Neural cell (in vitro differentiated cells): ENCODE results near the gene ITGA3. TPM values are rescaled to one million over a fixed set of nuclear protein-coding genes. Genes with fewer than 3 reads are reported as not detected.

Experiments used
- H2AFZ ChIP-seq: fragments of 200-600, 300-800 bp; sonication (generic), shearing (Covaris generic); 2 replicates; pipeline ENCODE4 v1.6.0; 2014; ENCODE audit warnings: low read depth, mild to moderate bottlenecking, antibody characterized with exemption, low read length, moderate library complexity
- H3F3A ChIP-seq: fragments of 200-600 bp; shearing (Covaris generic); 2 replicates; pipeline ENCODE4 v1.6.1; 2016; ENCODE audit warnings: mild to moderate bottlenecking, moderate library complexity, mixed read lengths, antibody characterized with exemption, low read length; ENCODE audit not compliant: insufficient read depth, poor library complexity, severe bottlenecking
- H3K27ac ChIP-seq: fragments of 200-600, 300-800 bp; sonication (generic), shearing (Covaris generic); 2 replicates; pipeline ENCODE4 v1.5.1; 2014; ENCODE audit warnings: mild to moderate bottlenecking, low read length, moderate library complexity
- H3K27me3 ChIP-seq: fragments of 300-800, 200-600 bp; sonication (generic), shearing (Covaris generic); 2 replicates; pipeline ENCODE4 v1.6.0; 2014; ENCODE audit warnings: mild to moderate bottlenecking, low read depth, low read length, moderate library complexity; ENCODE audit not compliant: insufficient read depth
- H3K36me3 ChIP-seq: fragments of 300-800, 200-600 bp; sonication (generic), shearing (Covaris generic); 2 replicates; pipeline ENCODE4 v1.5.1; 2014; ENCODE audit warnings: mild to moderate bottlenecking, antibody characterized with exemption, low read length, moderate library complexity; ENCODE audit not compliant: insufficient read depth
- H3K4me2 ChIP-seq: fragments of 300-800, 200-600 bp; sonication (generic), shearing (Covaris generic); 2 replicates; pipeline ENCODE4 v1.6.0; 2014; ENCODE audit warnings: mild to moderate bottlenecking, low read length
- H3K4me3 ChIP-seq: fragments of 300-800, 200-600 bp; sonication (generic), shearing (Covaris generic); 2 replicates; pipeline ENCODE4 v1.5.1; 2014; ENCODE audit warnings: mild to moderate bottlenecking, low read length, moderate library complexity
- H3K79me2 ChIP-seq: fragments of 200-600 bp; shearing (Covaris generic); replicated peaks from 2 replicates; pipeline ENCODE4 v1.6.0; 2014; ENCODE audit warnings: mild to moderate bottlenecking, low read length, moderate library complexity; ENCODE audit not compliant: insufficient read depth
- H3K9ac ChIP-seq: fragments of 300-800, 200-600 bp; sonication (generic), shearing (Covaris generic); 2 replicates; pipeline ENCODE4 v1.6.1; 2016; ENCODE audit warnings: mild to moderate bottlenecking, low read length, mixed read lengths
- H3K9me2 ChIP-seq: fragments of 200-600 bp; shearing (Covaris generic); 2 replicates; pipeline ENCODE4 v1.6.1; 2016; ENCODE audit warnings: mild to moderate bottlenecking, low read length, mixed read lengths; ENCODE audit not compliant: insufficient read depth
- H3K9me3 ChIP-seq: fragments of 200-600, 300-800 bp; sonication (generic), shearing (Covaris generic); 2 replicates; pipeline ENCODE4 v1.6.1; 2016; ENCODE audit warnings: mild to moderate bottlenecking, mixed run types, low read length, moderate library complexity, mixed read lengths
- H4K20me1 ChIP-seq: fragments of 200-600 bp; shearing (Covaris generic); 2 replicates; pipeline ENCODE4 v1.6.1; 2016; ENCODE audit warnings: mild to moderate bottlenecking, mixed run types; ENCODE audit not compliant: insufficient read depth
- CTCF ChIP-seq: fragments of 450-650 bp; IDR thresholded peaks from 2 replicates; pipeline ENCODE4 v1.5.1; 2014; ENCODE audit warnings: antibody characterized with exemption, mild to moderate bottlenecking, moderate library complexity; ENCODE audit not compliant: poor library complexity, severe bottlenecking
- EP300 ChIP-seq: fragments of 450-650 bp; conservative IDR thresholded peaks from 2 replicates; pipeline ENCODE4 v1.6.1; 2014; ENCODE audit warnings: antibody characterized with exemption, mild to moderate bottlenecking, moderate library complexity; ENCODE audit not compliant: poor library complexity, severe bottlenecking
- EZH2 ChIP-seq: fragments of 200-600, 300-800 bp; shearing (Covaris generic), sonication (generic); IDR thresholded peaks from 2 replicates; pipeline ENCODE4 v1.6.1; 2014; ENCODE audit warnings: antibody characterized with exemption, low read length, borderline replicate concordance, mild to moderate bottlenecking; ENCODE audit not compliant: insufficient read depth, poor library complexity, severe bottlenecking
- MXI1 ChIP-seq: fragments of 450-650 bp; conservative IDR thresholded peaks from 2 replicates; pipeline ENCODE4 v1.6.1; 2014; ENCODE audit warnings: antibody characterized with exemption, mild to moderate bottlenecking; ENCODE audit not compliant: poor library complexity, severe bottlenecking
- POLR2AphosphoS5 ChIP-seq: IDR thresholded peaks from 2 replicates; pipeline ENCODE4 v1.6.1; 2012
- RAD21 ChIP-seq: fragments of 450-650 bp; conservative IDR thresholded peaks from 2 replicates; pipeline ENCODE4 v1.6.1; 2014; ENCODE audit warnings: antibody characterized with exemption, mild to moderate bottlenecking, moderate library complexity
- SMC3 ChIP-seq: fragments of 450-650 bp; conservative IDR thresholded peaks from 2 replicates; pipeline ENCODE4 v1.6.1; 2014; ENCODE audit warnings: antibody characterized with exemption, mild to moderate bottlenecking, moderate library complexity; ENCODE audit not compliant: poor library complexity
- TAF1 ChIP-seq: IDR thresholded peaks from 2 replicates; pipeline ENCODE4 v1.6.1; 2012; ENCODE audit warnings: low read depth
- polyA plus RNA-seq: library from polyadenylated mRNA; depleted of rRNA; stranded (reverse); fragments of >200 nt; gene quantifications from 2 replicates; pipeline ENCODE4 v1.2.3, GENCODE V29; 2014
- TF ChIP-seq, protein P1 (sequence below): IDR thresholded peaks from 2 replicates; pipeline ENCODE4 v1.6.1; 2012; ENCODE audit warnings: borderline replicate concordance

The ITGA3 gene
- polyA plus RNA-seq, 1 donor from 2014 or later, result 33.0 TPM

DNA sequence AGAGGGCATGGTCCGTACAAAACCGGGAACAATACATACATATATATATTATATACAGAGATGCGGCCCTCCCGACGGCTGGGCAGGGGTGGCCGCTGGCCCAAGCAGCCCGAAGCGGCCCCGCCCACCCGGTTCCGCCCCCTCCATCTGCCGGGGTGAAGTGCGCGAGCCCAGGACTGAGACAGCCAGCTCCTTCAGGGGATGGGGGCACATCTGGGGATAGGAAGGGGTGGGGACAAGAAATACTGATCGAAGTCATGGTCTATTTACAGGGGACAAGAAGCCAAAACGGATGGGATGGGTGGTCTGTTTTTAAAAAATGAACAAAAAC, 77.8 kb downstream of the ITGA3 start:
- H3F3A ChIP-seq, result no peaks in the 10 kb centered on the region
- H3K79me2 ChIP-seq, result peaks cover 3% of the 10 kb centered on the region
- peaks cover 3% of the 10 kb centered on the region for H3K36me3 ChIP-seq
- no peaks in the 10 kb centered on the region for H3K9me2 ChIP-seq
- no peak for TF ChIP-seq EP300
- no peak for TF ChIP-seq TAF1
- TF ChIP-seq EZH2, result no peak
- TF ChIP-seq, protein P1, sequence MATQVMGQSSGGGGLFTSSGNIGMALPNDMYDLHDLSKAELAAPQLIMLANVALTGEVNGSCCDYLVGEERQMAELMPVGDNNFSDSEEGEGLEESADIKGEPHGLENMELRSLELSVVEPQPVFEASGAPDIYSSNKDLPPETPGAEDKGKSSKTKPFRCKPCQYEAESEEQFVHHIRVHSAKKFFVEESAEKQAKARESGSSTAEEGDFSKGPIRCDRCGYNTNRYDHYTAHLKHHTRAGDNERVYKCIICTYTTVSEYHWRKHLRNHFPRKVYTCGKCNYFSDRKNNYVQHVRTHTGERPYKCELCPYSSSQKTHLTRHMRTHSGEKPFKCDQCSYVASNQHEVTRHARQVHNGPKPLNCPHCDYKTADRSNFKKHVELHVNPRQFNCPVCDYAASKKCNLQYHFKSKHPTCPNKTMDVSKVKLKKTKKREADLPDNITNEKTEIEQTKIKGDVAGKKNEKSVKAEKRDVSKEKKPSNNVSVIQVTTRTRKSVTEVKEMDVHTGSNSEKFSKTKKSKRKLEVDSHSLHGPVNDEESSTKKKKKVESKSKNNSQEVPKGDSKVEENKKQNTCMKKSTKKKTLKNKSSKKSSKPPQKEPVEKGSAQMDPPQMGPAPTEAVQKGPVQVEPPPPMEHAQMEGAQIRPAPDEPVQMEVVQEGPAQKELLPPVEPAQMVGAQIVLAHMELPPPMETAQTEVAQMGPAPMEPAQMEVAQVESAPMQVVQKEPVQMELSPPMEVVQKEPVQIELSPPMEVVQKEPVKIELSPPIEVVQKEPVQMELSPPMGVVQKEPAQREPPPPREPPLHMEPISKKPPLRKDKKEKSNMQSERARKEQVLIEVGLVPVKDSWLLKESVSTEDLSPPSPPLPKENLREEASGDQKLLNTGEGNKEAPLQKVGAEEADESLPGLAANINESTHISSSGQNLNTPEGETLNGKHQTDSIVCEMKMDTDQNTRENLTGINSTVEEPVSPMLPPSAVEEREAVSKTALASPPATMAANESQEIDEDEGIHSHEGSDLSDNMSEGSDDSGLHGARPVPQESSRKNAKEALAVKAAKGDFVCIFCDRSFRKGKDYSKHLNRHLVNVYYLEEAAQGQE, result no peak
- TF ChIP-seq MXI1, result no peak
- TF ChIP-seq POLR2AphosphoS5, result no peak
- no peak for TF ChIP-seq CTCF
- no peak for TF ChIP-seq RAD21
- TF ChIP-seq SMC3, result no peak
- no peaks in the 10 kb centered on the region for H3K9me3 ChIP-seq
- no peak overlapping the region for H2AFZ ChIP-seq
- H3K27me3 ChIP-seq, result no peaks in the 10 kb centered on the region
- no peak overlapping the region for H3K9ac ChIP-seq
- H3K4me3 ChIP-seq, result no peak overlapping the region
- no peaks in the 10 kb centered on the region for H4K20me1 ChIP-seq
- H3K27ac ChIP-seq, result no peak overlapping the region
- H3K4me2 ChIP-seq, result no peak overlapping the region

DNA sequence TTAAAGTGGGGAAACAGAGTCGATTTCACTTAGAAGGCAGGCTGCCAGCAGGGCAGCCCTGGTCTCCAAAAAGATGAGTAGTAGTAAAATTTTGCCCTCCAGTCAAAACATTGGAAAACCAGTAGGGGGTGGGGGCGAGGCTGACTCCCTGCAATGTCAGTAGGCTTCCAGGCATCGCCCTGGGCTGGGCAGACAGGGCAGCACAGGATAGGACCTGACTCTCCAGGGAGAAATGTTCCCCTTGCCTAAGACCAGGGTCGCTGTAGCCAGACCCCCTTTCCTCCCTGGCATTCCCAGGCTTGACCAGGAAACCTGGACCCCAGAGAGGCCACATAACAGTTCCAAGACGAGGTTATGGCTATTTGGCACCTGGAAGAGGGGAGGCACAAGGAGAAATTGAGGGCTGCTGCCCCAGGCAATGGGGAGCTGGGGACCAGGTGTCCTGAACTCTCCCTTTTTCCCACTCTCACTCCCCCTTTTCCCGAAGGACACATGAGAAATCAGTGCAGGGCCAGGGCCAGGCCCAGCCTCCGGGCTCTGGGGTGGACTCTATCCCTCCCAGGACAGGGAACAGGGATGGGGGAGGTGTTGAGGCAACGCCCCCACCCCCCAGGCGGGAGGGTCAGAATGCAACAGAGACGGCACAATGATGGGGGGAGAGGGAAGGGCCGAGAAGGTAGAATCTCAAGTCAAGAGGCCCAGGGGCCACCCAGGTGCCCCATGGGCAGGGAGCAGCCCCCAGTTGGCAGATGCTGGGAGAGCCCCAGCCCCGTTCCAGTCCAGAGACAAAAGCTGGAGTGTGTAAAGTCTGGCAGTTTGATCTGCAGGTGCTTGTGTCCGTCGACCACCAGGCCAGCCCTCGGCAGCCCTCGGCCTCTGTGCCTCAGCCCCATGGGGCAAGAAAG, 78.5 kb downstream of the ITGA3 start:
- TF ChIP-seq EP300 (no peak), CTCF (no peak), SMC3 (no peak), TAF1 (no peak), RAD21 (no peak), MXI1 (no peak), POLR2AphosphoS5 (no peak), EZH2 (no peak)
- TF ChIP-seq, protein P1, result no peak
- Histone ChIP-seq H3K4me3 (no peak overlapping the region), H3K9me3 (no peaks in the 10 kb centered on the region), H3K9me2 (no peaks in the 10 kb centered on the region), H3F3A (no peaks in the 10 kb centered on the region), H3K36me3 (peaks cover 8% of the 10 kb centered on the region), H3K27me3 (no peaks in the 10 kb centered on the region), H3K79me2 (no peaks in the 10 kb centered on the region), H3K4me2 (no peak overlapping the region), H3K9ac (no peak overlapping the region), H3K27ac (no peak overlapping the region), H4K20me1 (no peaks in the 10 kb centered on the region), H2AFZ (no peak overlapping the region)
